Vagina (tissue), 2 donors: ENCODE measurements around the gene SBDS.
"Not testable (repeated sequence)": the region's sequence is repeated elsewhere in the genome, so short reads cannot be mapped to it uniquely, and the experiment has no call there.

ENCODE experiments used
- POLR2A ChIP-seq, 2 donors: fragments of 450-650 bp; IDR thresholded peaks; one replicate each; pipeline ENCODE4 v1.6.1; 2017; ENCODE audit warnings: antibody characterized with exemption in 2 of 2, mild to moderate bottlenecking in 2 of 2, moderate library complexity in 2 of 2
- POLR2AphosphoS5 ChIP-seq, 2 donors: sonication (generic); formaldehyde crosslinking; IDR thresholded peaks; one replicate each; pipeline ENCODE4 v1.9.0; 2017; ENCODE audit warnings: antibody characterized with exemption in 2 of 2, mild to moderate bottlenecking in 2 of 2, low read depth in 1 of 2; ENCODE audit not compliant: insufficient read depth in 1 of 2
- TF ChIP-seq, protein P1 (sequence below), 3 experiments: fragments of 450-650 bp in 2 of 3; fragments of 200-600 bp in 1 of 3; sonication (generic) in 1 of 3; IDR thresholded peaks; one replicate each; pipeline ENCODE4 v1.5.1; 2017 to 2019; ENCODE audit warnings: antibody characterized with exemption in 3 of 3, mild to moderate bottlenecking in 2 of 3, moderate library complexity in 2 of 3

DNA sequence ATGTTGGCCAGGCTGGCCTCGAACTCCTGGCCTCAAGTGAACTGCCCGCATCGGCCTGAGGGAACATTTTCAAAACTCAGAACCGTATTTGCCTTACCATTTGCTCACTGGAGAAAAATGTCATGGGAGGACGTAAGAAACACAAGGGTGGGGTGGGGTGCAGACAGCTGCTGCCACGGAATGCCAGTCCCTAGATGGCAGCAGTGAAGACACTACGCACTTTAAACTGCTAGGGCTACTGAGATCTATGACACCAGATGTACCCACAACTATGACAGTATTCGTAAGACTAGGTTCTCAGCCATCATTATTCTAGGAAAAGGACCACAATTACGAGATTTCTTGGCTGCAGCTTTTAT, 716 bp downstream of the SBDS start:
- TF ChIP-seq, protein P1, sequence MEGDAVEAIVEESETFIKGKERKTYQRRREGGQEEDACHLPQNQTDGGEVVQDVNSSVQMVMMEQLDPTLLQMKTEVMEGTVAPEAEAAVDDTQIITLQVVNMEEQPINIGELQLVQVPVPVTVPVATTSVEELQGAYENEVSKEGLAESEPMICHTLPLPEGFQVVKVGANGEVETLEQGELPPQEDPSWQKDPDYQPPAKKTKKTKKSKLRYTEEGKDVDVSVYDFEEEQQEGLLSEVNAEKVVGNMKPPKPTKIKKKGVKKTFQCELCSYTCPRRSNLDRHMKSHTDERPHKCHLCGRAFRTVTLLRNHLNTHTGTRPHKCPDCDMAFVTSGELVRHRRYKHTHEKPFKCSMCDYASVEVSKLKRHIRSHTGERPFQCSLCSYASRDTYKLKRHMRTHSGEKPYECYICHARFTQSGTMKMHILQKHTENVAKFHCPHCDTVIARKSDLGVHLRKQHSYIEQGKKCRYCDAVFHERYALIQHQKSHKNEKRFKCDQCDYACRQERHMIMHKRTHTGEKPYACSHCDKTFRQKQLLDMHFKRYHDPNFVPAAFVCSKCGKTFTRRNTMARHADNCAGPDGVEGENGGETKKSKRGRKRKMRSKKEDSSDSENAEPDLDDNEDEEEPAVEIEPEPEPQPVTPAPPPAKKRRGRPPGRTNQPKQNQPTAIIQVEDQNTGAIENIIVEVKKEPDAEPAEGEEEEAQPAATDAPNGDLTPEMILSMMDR (IDR thresholded peaks at IDR 0.05), result not testable (repeated sequence)
- peak in 1 of 2 donors; percentile 47 for TF ChIP-seq POLR2AphosphoS5 (IDR thresholded peaks at IDR 0.05; ENCODE audit: insufficient read depth in 1 of 2, low read depth in 1 of 2)
- TF ChIP-seq POLR2A (IDR thresholded peaks at IDR 0.05), result peak in 1 of 2 donors; percentile 33
